ENCODE measurements around the gene NES. TPM values are rescaled to one million over a fixed set of nuclear protein-coding genes. Genes with fewer than 3 reads are reported as not detected.

The NES gene
- total RNA-seq, 1 donor from 2014 or later = 494 TPM

- H3K4me1 ChIP-seq (ENCODE audit: control insufficient read depth in 3 of 3, insufficient read depth in 3 of 3, low read length in 3 of 3) = peaks cover 21 to 32% (median 28%) of the 10 kb centered on the region in 3 donors
- peaks cover 26 to 56% (median 36%) of the 10 kb centered on the region in 3 donors for H3K27me3 ChIP-seq (ENCODE audit: control insufficient read depth in 3 of 3, insufficient read depth in 3 of 3, low read length in 3 of 3)
Observed at GRCh38 chr1:156704166-156704711, 27.0 kb upstream of the NES start.

GRCh38 chr1:156703741-156704140 lies 26.5 kb upstream of the NES start:
- H3K27me3 ChIP-seq (ENCODE audit: control insufficient read depth in 3 of 3, insufficient read depth in 3 of 3, low read length in 3 of 3) = peaks cover 26 to 59% (median 36%) of the 10 kb centered on the region in 3 donors
- peak overlapping the region in 1 of 3 donors; percentile 49 for H3K4me3 ChIP-seq (ENCODE audit: low read length in 3 of 3)
- peak overlapping the region in 2 of 3 donors; percentile 20 to 25 for H3K9ac ChIP-seq (ENCODE audit: low read depth in 1 of 3, low read length in 3 of 3)
- no peaks in the 10 kb centered on the region for H3K9me3 ChIP-seq (ENCODE audit: control insufficient read depth in 3 of 3, low read length in 3 of 3)
- no peak overlapping the region for H3K27ac ChIP-seq (ENCODE audit: low read depth, low read length)
- H3K4me1 ChIP-seq (ENCODE audit: control insufficient read depth in 3 of 3, insufficient read depth in 3 of 3, low read length in 3 of 3) = peaks cover 18 to 32% (median 27%) of the 10 kb centered on the region in 3 donors
- peaks cover 0 to 2% (median 0%) of the 10 kb centered on the region in 3 donors for H3K36me3 ChIP-seq (ENCODE audit: control insufficient read depth in 3 of 3, insufficient read depth in 3 of 3, low read length in 3 of 3)

More at GRCh38 chr1:156704166-156704711, 27.0 kb upstream of the NES start:
- H3K9ac ChIP-seq (ENCODE audit: low read depth in 1 of 3, low read length in 3 of 3) = peak overlapping the region in 1 of 3 donors; percentile 54
- H3K36me3 ChIP-seq (ENCODE audit: control insufficient read depth in 3 of 3, insufficient read depth in 3 of 3, low read length in 3 of 3) = peaks cover 0 to 2% (median 0%) of the 10 kb centered on the region in 3 donors
- H3K27ac ChIP-seq (ENCODE audit: low read depth, low read length) = no peak overlapping the region
- peak overlapping the region in 2 of 3 donors; percentile 14 to 49 for H3K4me3 ChIP-seq (ENCODE audit: low read length in 3 of 3)
- no peaks in the 10 kb centered on the region for H3K9me3 ChIP-seq (ENCODE audit: control insufficient read depth in 3 of 3, low read length in 3 of 3)

GRCh38 chr1:156703336-156703735 lies 26.1 kb upstream of the NES start:
- H3K4me3 ChIP-seq (ENCODE audit: low read length in 3 of 3) = no peak overlapping the region
- H3K9me3 ChIP-seq (ENCODE audit: control insufficient read depth in 3 of 3, low read length in 3 of 3) = no peaks in the 10 kb centered on the region
- peaks cover 0 to 2% (median 0%) of the 10 kb centered on the region in 3 donors for H3K36me3 ChIP-seq (ENCODE audit: control insufficient read depth in 3 of 3, insufficient read depth in 3 of 3, low read length in 3 of 3)
- H3K9ac ChIP-seq (ENCODE audit: low read depth in 1 of 3, low read length in 3 of 3) = peak overlapping the region in 2 of 3 donors; percentile 20 to 25
- H3K4me1 ChIP-seq (ENCODE audit: control insufficient read depth in 3 of 3, insufficient read depth in 3 of 3, low read length in 3 of 3) = peaks cover 18 to 32% (median 27%) of the 10 kb centered on the region in 3 donors
- H3K27me3 ChIP-seq (ENCODE audit: control insufficient read depth in 3 of 3, insufficient read depth in 3 of 3, low read length in 3 of 3) = peaks cover 26 to 59% (median 36%) of the 10 kb centered on the region in 3 donors
- H3K27ac ChIP-seq (ENCODE audit: low read depth, low read length) = no peak overlapping the region

GRCh38 chr1:156700736-156701531 lies 23.7 kb upstream of the NES start:
- peaks cover 0 to 2% (median 0%) of the 10 kb centered on the region in 3 donors for H3K36me3 ChIP-seq (ENCODE audit: control insufficient read depth in 3 of 3, insufficient read depth in 3 of 3, low read length in 3 of 3)
- no peak overlapping the region for H3K9ac ChIP-seq (ENCODE audit: low read depth in 1 of 3, low read length in 3 of 3)
- H3K9me3 ChIP-seq (ENCODE audit: control insufficient read depth in 3 of 3, low read length in 3 of 3) = no peaks in the 10 kb centered on the region
- H3K27me3 ChIP-seq (ENCODE audit: control insufficient read depth in 3 of 3, insufficient read depth in 3 of 3, low read length in 3 of 3) = peaks cover 26 to 52% (median 36%) of the 10 kb centered on the region in 3 donors
- no peak overlapping the region for H3K4me3 ChIP-seq (ENCODE audit: low read length in 3 of 3)
- H3K4me1 ChIP-seq (ENCODE audit: control insufficient read depth in 3 of 3, insufficient read depth in 3 of 3, low read length in 3 of 3) = peaks cover 11 to 25% (median 20%) of the 10 kb centered on the region in 3 donors
- no peak overlapping the region for H3K27ac ChIP-seq (ENCODE audit: low read depth, low read length)

GRCh38 chr1:156698995-156699394 lies 21.8 kb upstream of the NES start:
- no peaks in the 10 kb centered on the region for H3K9me3 ChIP-seq (ENCODE audit: control insufficient read depth in 3 of 3, low read length in 3 of 3)
- no peak overlapping the region for H3K4me3 ChIP-seq (ENCODE audit: low read length in 3 of 3)
- no peak overlapping the region for H3K9ac ChIP-seq (ENCODE audit: low read depth in 1 of 3, low read length in 3 of 3)
- H3K27ac ChIP-seq (ENCODE audit: low read depth, low read length) = no peak overlapping the region
- H3K4me1 ChIP-seq (ENCODE audit: control insufficient read depth in 3 of 3, insufficient read depth in 3 of 3, low read length in 3 of 3) = peaks cover 0 to 5% (median under 1%) of the 10 kb centered on the region in 3 donors
- H3K36me3 ChIP-seq (ENCODE audit: control insufficient read depth in 3 of 3, insufficient read depth in 3 of 3, low read length in 3 of 3) = peaks cover 0 to 2% (median 0%) of the 10 kb centered on the region in 3 donors
- peaks cover 13 to 34% (median 26%) of the 10 kb centered on the region in 3 donors for H3K27me3 ChIP-seq (ENCODE audit: control insufficient read depth in 3 of 3, insufficient read depth in 3 of 3, low read length in 3 of 3)

- no peak overlapping the region for H3K27ac ChIP-seq (ENCODE audit: low read depth, low read length)
- H3K36me3 ChIP-seq (ENCODE audit: control insufficient read depth in 3 of 3, insufficient read depth in 3 of 3, low read length in 3 of 3) = peaks cover 0 to 2% (median 0%) of the 10 kb centered on the region in 3 donors
- peaks cover 2 to 23% (median 22%) of the 10 kb centered on the region in 3 donors for H3K27me3 ChIP-seq (ENCODE audit: control insufficient read depth in 3 of 3, insufficient read depth in 3 of 3, low read length in 3 of 3)
- H3K4me1 ChIP-seq (ENCODE audit: control insufficient read depth in 3 of 3, insufficient read depth in 3 of 3, low read length in 3 of 3) = no peaks in the 10 kb centered on the region
- no peak overlapping the region for H3K4me3 ChIP-seq (ENCODE audit: low read length in 3 of 3)
- no peaks in the 10 kb centered on the region for H3K9me3 ChIP-seq (ENCODE audit: control insufficient read depth in 3 of 3, low read length in 3 of 3)
- no peak overlapping the region for H3K9ac ChIP-seq (ENCODE audit: low read depth in 1 of 3, low read length in 3 of 3)
Observed at GRCh38 chr1:156697481-156697880, 20.3 kb upstream of the NES start.

- H3K9ac ChIP-seq (ENCODE audit: low read depth in 1 of 3, low read length in 3 of 3) = no peak overlapping the region
- H3K4me1 ChIP-seq (ENCODE audit: control insufficient read depth in 3 of 3, insufficient read depth in 3 of 3, low read length in 3 of 3) = peaks cover 0 to 7% (median 2%) of the 10 kb centered on the region in 3 donors
- H3K36me3 ChIP-seq (ENCODE audit: control insufficient read depth in 3 of 3, insufficient read depth in 3 of 3, low read length in 3 of 3) = peaks cover 0 to 2% (median 0%) of the 10 kb centered on the region in 3 donors
- H3K9me3 ChIP-seq (ENCODE audit: control insufficient read depth in 3 of 3, low read length in 3 of 3) = no peaks in the 10 kb centered on the region
- H3K27ac ChIP-seq (ENCODE audit: low read depth, low read length) = no peak overlapping the region
- H3K4me3 ChIP-seq (ENCODE audit: low read length in 3 of 3) = no peak overlapping the region
- peaks cover 3 to 26% (median 21%) of the 10 kb centered on the region in 3 donors for H3K27me3 ChIP-seq (ENCODE audit: control insufficient read depth in 3 of 3, insufficient read depth in 3 of 3, low read length in 3 of 3)
Observed at GRCh38 chr1:156696755-156697154, 19.5 kb upstream of the NES start.

- Histone ChIP-seq H3K27me3 (ENCODE audit: control insufficient read depth in 3 of 3, insufficient read depth in 3 of 3, low read length in 3 of 3) (peaks cover 8 to 25% (median 20%) of the 10 kb centered on the region in 3 donors), H3K27ac (ENCODE audit: low read depth, low read length) (no peak overlapping the region), H3K4me1 (ENCODE audit: control insufficient read depth in 3 of 3, insufficient read depth in 3 of 3, low read length in 3 of 3) (peaks cover 8 to 28% (median 14%) of the 10 kb centered on the region in 3 donors)
Observed at GRCh38 chr1:156694690-156694962, 17.4 kb upstream of the NES start.

GRCh38 chr1:156693848-156694689 lies 16.9 kb upstream of the NES start:
- Histone ChIP-seq H3K36me3 (ENCODE audit: control insufficient read depth in 3 of 3, insufficient read depth in 3 of 3, low read length in 3 of 3) (no peaks in the 10 kb centered on the region), H3K4me1 (ENCODE audit: control insufficient read depth in 3 of 3, insufficient read depth in 3 of 3, low read length in 3 of 3) (peaks cover 13 to 33% (median 20%) of the 10 kb centered on the region in 3 donors), H3K27ac (ENCODE audit: low read depth, low read length) (no peak overlapping the region), H3K9me3 (ENCODE audit: control insufficient read depth in 3 of 3, low read length in 3 of 3) (no peaks in the 10 kb centered on the region), H3K9ac (ENCODE audit: low read depth in 1 of 3, low read length in 3 of 3) (no peak overlapping the region), H3K4me3 (ENCODE audit: low read length in 3 of 3) (no peak overlapping the region), H3K27me3 (ENCODE audit: control insufficient read depth in 3 of 3, insufficient read depth in 3 of 3, low read length in 3 of 3) (peaks cover 8 to 24% (median 21%) of the 10 kb centered on the region in 3 donors)

More at GRCh38 chr1:156694690-156694962, 17.4 kb upstream of the NES start:
- Histone ChIP-seq H3K4me3 (ENCODE audit: low read length in 3 of 3) (no peak overlapping the region), H3K9me3 (ENCODE audit: control insufficient read depth in 3 of 3, low read length in 3 of 3) (no peaks in the 10 kb centered on the region), H3K9ac (ENCODE audit: low read depth in 1 of 3, low read length in 3 of 3) (no peak overlapping the region), H3K36me3 (ENCODE audit: control insufficient read depth in 3 of 3, insufficient read depth in 3 of 3, low read length in 3 of 3) (no peaks in the 10 kb centered on the region)

Data from skeletal muscle tissue (tissue), 4 donors.